Activated T-helper 1 cell treated with anti-CD3 and anti-CD28 coated beads, Interleukin-2, amount 50 U/mL, for 16 hours (primary cell): ENCODE results near the gene OPHN1.

Experiments
- DNase-seq, 2 donors: peaks; one replicate each; pipeline ENCODE4 v3.0.0-alpha.2; 2020; ENCODE audit warnings: low read depth in 1 of 2, low spot score in 1 of 2

The OPHN1 gene, protein sequence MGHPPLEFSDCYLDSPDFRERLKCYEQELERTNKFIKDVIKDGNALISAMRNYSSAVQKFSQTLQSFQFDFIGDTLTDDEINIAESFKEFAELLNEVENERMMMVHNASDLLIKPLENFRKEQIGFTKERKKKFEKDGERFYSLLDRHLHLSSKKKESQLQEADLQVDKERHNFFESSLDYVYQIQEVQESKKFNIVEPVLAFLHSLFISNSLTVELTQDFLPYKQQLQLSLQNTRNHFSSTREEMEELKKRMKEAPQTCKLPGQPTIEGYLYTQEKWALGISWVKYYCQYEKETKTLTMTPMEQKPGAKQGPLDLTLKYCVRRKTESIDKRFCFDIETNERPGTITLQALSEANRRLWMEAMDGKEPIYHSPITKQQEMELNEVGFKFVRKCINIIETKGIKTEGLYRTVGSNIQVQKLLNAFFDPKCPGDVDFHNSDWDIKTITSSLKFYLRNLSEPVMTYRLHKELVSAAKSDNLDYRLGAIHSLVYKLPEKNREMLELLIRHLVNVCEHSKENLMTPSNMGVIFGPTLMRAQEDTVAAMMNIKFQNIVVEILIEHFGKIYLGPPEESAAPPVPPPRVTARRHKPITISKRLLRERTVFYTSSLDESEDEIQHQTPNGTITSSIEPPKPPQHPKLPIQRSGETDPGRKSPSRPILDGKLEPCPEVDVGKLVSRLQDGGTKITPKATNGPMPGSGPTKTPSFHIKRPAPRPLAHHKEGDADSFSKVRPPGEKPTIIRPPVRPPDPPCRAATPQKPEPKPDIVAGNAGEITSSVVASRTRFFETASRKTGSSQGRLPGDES

DNA sequence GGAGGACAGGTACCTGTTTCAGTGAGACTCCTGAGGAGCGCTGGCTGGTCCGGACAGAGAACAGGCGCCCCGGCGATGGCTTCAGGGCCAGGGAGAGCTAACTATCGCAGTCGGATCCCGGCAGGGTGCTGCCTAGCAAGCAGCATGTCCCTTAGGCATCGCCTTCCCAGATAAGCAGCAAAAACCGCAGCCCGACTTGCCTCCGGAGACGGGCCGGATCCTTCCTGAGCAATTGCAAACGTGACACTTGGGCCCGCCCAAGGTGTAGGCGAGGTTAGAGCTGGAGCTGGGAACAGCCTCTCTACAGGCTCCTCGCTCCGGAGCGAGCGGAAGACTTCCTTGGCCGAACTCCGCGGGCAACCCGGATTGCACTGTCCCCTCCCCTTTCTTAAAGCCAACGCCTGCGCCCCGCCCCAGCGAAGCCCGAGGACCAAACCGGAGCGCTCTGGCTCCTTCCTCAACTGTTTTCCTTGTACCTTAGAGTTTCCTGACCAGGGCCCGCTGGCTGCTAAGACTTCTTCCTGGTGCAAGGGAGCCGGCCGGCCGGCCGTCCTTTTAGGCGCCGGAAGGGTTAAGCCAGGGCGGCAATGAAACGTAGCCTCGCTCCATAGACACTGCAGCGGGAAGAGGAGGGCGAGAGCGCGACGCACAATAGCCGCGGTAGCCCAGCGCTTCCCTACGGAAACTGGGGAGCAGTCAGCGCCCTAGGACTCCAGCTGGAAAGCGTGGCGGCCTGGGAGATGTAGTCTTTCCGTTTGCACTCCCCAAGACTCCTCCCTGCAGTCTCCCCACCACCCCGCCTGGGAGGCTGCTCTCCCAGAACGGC is at the start of gene OPHN1:
TSS of gene OPHN1 (minus strand) at position 341 of the 826 bp plus-strand sequence. CDS start 475 bp downstream, outside the sequence.
- DNase-seq = no peak

DNA sequence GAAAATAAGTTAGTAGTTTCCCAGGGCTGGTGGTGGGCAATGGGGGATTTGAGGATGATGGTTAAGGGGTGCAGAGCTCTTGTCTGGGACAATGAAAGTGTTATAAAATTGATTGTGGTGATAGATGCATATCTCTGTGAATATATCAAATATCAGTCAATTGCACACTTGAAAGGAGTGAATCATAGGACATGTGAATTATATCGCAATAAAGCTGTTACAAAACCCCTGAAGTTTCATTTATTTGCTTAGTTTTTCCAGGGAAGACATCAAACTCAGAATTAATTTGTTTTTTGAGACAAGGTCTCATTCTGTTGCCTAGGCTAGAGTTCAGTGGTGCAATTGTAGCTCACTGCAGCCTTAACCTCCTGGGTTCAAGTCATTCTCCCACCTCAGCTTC is 47.7 kb upstream of the OPHN1 start:
- no peak for DNase-seq

DNA sequence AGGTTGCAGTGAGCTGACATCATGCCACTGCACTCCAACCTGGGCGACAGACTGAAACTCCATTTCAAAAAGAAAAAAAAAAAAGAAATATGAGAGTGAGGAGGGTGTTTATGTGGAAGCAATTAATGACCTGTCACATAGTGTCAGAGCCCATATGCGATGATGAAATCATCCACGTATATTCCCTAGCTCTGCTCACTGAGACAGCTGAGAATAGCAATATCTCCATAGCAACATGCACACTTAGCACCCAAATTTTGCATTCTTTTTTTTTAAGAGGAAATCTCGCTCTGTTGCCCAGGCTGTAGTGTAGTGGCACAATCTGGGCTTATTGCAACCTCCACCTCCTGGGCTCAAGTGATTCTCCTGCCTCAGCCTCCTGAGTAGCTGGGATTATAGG is 31.5 kb upstream of the OPHN1 start:
- DNase-seq = no peak

DNA sequence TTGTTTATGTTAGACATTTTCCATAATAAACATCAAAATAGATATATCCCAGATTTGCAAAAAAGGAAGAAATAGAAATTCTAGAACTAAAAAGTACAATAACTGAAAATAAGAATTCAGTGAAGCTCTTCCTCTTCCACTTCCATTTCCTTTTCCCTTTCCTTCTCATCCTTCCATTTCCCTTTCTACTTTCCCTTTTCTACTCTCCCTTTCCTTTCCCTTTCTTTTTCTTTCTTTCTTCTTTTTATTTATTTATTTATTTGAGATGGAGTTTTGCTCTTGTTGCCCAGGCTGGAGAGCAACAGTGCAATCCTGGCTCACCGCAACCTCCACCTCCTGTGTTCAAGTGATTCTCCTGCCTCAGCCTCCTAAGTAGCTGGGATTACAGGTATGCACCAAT is 30.6 kb upstream of the OPHN1 start:
- DNase-seq = no peak

DNA sequence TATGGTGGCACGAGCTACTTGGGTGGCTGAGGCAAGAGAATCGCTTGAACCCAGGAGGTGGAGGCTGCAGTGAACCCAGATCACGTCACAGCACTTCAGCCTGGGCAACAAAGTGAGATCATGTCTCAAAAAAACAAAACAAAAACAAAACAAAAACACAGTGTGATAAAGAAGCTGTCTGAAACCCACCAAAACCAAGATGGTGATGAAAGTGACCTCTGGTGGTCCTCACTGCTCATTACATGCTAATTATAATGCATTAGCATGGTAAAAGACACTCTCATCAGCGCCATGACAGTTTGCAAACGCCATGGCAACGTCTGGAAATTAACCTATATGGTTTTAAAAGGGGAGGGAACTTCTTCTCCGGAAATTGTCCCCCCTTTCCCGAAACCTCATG is 29.4 kb upstream of the OPHN1 start:
- DNase-seq = no peak

DNA sequence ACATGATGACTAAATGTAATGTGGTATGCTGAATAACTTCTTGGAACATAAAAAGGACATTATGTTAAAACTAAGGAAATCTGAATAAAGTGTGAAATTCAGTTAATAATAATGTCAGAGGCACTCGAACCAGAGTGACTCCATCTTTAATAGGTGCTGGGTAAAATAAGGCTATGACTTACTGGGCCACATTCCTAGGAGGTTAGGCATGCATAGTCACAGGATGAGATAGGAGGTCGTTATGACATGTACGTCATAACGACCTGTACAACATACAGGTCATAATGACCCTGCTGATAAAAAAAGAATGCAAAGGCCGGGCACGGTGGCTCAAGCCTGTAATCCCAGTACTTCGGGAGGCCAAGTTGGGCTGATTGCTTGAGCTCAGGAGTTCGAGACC is 28.9 kb upstream of the OPHN1 start:
- no peak for DNase-seq

DNA sequence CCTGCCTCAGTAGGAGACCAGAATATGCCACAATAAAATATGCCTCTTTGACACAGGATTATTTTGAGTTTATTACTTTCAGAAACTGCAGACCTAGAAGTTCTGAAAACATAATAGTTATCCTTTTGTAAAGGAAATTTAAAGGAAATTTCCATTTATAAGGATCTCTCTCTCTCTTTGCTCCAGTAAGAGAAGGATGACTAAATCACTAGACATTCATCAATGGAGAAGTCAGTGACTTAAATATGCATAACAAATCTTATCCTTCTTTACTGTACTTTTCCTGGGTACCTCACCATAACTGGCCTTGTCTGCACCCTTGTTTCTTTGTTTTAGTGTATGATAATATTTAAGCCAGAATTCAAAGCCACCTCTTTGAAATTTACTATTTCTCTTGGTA is 28.3 kb upstream of the OPHN1 start:
- no peak for DNase-seq

DNA sequence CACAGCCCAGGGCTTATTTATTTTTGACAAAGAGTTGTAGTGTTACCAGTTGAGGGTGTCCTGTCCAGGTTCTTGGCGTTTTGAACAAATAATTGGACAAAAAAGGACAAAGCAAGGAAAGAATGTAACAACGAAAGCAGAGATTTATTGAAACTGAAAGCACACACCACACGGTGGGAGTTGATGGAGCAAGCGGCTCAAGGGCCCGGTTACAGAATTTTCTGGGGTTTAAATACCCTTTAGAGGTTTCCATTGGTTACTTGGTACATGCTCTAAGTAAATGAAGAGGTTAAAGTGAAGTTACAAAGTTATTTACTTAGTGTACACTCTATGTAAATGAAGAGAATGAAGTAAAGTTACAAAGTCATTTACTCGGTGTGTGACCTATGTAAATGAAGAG is 27.8 kb upstream of the OPHN1 start:
- DNase-seq = no peak

DNA sequence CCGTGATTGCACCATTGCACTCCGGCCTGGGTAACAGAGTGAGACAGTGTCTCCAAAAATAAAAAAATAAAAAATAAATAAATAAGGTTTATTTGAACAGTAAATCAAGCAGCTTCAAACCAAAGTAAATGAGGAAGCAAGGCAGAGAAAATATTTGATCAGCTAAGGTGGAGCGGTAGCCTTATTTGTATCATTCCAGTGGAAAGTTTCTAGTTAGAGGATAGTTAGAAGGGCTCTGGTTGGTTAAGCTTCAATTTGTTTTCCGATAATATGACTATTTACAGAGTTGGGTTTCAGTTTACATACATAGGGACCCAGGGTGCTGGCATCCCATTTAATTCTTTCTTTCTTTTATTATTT is 21.8 kb upstream of the OPHN1 start:
- no peak for DNase-seq

DNA sequence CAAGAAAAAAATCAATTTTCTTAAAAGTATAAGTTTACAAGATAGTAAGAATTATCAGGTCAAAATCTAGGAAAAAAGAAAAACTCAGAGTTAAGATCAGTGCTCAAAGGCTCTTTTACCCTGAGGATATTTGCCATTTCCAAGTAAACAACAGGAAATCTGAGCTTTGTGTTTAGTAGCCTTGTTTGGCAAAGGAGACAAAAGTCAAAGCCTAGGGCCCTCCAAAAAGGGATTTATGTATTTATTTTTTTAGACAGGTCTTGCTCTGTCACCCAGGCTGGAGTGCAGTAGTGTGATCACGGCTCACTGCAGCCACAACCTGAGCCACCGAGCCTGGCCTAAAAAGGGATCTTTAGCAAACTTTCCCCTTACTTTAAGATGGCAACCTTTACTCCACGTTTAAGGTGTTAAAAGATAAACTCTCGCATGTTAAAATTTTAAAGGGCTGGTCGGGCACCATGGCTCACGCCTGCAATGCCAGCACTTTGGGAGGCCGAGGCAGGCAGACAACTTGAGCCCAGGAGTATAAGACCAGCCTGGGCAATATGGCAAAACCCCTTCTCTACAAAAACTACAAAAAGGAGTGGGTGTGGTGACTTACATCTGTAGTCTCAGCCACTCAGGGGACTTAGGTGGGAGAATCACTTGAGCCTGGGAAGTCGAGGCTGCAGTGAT is 21.3 kb upstream of the OPHN1 start:
- no peak for DNase-seq

DNA sequence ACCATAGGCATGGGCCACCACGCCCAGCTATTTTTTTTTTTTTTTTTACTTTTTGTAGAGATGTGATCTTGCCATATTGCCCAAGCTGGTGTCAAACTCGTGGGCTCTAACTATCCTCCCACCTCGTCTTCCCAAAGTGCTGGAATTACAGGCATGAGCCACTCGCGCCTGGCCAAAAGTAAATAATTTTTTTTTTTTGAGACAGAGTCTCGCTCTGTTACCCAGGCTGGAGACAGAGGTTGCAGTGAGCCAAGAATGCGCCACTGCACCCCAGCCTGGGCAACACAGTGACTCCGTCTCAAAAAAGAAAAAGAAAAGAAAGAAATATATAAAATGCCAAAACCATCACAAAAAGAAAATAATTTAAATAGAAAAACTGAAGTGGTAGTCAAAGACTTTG is 18.4 kb upstream of the OPHN1 start:
- DNase-seq = no peak

DNA sequence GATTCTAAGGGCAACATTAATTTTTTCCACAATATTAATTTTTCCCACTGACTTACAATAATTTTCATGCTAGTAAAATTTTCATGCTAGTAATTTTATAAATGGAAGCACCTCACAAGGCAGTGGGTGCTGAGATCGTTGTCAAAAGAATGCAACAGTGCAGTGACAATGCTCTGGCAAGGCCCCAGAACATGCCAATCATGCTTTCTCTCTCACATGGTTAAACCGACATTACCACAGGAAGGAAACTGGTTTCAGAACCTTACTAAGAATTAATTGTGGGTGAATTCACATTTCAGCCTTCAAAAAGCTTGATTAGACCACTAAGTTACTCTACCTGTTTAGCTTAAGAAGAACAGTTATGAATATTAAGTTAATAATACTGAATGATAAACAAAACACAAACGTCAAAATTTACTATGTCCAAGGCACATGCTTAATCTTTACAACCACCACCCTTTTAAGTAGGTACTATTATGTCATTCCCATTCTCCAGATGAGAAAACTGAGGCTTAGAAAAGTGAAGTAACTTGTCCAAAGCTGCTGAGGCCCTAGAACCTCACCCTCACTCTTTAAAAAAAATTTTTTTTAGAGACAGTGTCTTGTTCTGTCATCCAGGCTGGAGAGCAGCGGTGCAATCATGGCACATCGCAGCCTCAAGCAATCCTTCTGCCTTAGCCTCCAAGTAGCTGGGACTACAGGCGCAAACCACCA is 10.0 kb upstream of the OPHN1 start:
- DNase-seq = no peak

DNA sequence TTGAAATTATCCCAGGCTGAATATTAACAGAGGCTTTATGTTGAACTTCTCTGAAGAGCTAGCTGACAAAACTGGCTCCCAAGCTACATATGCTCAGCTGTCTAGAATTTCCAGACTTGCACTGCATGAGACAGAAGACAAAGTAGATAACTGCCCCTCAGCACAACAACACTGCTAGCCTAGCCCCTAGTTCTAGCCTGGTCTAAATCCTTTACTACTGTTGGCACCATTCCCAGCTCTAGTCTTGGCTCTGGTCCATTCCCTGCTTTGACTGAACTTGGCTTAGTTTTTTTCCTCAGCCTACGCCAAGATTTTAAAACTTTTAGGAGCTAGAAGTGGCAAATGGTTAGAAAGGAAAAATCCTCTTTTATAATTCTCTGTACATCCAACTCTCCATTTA is 7.6 kb upstream of the OPHN1 start:
- DNase-seq = no peak

DNA sequence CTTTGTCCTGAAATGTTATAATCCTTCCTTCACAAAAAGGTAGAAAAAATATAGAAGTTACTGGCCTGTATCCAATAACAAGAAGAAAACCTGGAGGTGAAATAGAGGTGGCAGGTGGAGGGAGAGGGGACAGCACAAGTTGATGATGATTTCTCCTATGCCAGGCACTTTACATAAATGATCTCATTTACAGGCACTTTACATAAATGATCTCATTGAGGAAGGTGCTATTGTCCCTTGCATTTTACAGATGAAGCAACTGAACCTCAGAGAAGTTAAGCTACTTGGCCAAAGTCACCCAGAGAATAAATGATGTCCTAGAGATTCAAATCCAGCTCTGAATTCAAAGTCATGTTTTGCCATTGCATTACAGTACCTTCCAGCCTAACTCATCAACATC is 7.1 kb upstream of the OPHN1 start:
- no peak for DNase-seq

DNA sequence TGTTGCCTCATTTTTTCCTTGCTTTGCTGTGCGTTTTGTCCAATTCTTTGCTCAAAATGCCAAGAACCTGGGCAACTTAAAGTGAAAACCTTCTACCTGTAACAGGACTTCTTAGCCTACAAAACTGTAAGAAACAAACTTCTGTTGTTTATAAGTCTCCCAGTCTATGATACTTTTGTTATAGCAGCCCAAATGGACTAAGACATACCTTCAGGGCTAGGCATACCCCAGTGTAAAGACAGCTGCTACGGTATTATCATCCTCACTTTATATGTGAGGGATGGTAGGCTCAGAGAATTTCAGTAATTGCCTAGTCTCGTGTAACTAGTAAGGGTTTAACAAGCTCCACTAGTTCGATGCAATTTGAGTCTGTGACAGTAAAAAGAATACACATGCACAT is 6.0 kb upstream of the OPHN1 start:
- DNase-seq = no peak

DNA sequence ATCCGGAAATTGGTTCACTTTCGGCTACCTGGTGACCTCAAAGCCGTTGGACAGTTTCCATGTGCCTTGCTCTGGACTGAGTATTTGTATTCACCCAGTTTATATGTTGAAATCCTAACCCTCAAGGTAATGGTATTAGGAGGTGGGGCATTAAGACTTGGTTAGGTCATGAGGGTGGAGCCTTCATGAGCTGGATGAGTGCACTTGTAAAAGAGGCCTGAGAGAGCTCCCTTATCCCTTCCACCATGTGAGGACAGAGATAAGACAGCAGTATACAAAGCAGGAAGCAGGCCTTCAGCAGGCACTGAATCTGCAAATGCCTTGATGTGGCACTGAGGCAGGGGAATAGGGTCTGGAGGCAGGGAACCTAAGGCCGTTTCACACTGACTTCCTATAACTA is 5.3 kb upstream of the OPHN1 start:
- no peak for DNase-seq

DNA sequence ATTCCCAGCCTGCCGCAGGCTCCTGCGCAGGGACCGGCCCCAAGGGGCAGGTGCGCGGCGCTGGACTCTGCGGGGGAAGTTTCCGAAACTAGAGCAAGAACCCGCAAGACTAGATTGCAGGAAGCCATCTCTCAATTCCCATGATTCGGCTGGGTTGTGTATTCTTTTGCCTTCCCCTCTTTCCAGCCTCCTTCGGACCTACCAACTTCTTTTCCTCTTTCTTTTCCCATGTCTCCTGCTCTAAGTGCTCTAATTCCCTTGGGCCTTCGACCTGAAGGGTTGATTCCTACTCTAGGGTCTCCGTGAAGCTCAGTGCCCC is 645 bp upstream of the OPHN1 start:
- no peak for DNase-seq

DNA sequence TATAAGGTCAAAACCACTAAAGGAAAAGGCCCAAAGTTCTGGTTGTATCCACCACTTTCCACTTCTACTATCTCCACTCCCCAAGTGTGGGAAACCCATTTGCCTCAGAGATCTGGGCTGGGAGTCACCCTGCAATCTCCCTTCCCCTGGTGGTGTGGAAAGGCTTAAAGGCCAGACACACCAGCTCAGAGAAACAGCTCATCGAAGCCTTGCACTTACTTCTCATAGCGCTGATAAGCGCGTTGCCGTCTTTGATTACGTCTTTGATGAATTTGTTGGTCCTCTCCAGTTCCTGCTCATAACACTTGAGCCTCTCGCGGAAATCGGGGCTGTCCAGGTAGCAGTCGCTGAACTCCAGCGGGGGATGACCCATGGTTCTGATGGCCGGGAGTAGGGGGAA is 647 bp downstream of the OPHN1 start:
- DNase-seq = no peak

DNA sequence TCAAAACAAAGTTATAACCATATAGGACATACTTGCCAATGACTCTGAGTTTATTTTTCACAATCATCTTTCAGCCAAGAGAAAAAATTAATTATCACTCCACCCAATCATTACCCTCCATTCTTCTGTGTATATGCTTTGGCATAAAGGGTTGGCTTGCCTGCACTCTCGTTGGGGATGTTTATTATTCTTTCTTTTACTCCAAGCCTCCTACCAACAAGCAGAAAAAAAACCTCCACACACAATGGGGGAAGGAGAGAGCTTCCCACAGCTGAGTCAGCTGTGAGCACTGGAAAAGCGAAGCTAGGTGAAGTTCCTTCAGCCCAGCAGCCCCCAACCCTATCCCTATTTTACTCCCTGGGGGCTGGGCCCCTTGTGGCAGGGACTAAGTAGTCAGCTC is 1.5 kb downstream of the OPHN1 start:
- no peak for DNase-seq

DNA sequence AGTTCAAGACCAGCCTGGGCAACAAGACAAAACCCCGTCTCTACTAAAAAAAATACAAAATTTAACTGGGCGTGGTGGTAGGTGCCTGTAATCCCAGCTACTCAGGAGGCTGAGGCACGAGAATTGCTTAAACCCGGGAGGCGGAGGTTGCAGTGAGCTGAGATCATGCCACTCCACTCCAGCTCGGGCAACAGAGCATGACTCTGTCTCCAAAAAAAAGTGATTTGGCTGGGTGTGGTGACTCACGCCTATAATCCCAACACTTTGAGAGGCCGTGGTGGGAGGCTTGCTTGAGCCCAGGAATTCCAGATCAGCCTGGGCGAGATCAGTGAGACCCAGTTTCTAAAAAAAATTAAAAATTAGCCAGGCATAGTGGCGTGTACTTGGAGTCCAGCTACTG is 4.1 kb downstream of the OPHN1 start:
- DNase-seq = no peak

DNA sequence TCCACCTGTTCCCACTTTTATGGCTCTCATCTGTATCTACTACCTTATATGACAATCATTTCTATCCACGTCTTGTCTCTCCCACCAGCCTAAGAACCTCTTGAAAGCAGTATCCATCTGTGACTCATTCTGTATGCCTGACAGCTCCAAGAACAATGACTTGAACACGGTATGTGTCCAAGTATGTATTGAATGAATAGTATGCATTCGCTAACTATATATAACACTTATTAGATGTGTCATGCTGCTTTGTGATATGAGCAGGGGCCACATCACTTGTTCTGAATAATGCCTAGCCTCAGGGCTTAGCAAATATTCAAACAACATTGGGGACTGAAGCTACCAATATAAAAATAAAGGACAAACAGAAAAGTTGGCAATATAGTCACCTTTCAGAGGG is 4.9 kb downstream of the OPHN1 start:
- no peak for DNase-seq
